Spleen (tissue), 11 donors: ENCODE data around the gene NDUFS2. TPM values are rescaled to one million over a fixed set of nuclear protein-coding genes. Genes with fewer than 3 reads are reported as not detected.
"Not testable (repeated sequence)": the region's sequence is repeated elsewhere in the genome, so short reads cannot be mapped to it uniquely, and the experiment has no call there.

ENCODE experiments used
- DNase-seq: peaks from one replicate; pipeline ENCODE4 v3.0.0-alpha.2; 2020
- H3K27ac ChIP-seq, 8 donors: fragments of 200-600 bp; sonication (generic) in 7 of 8; 1 replicate in 4 of 8; 2 replicates in 4 of 8; pipeline versions ENCODE4 v1.5.0 to v1.8.0; 2016 to 2021; ENCODE audit warnings: inconsistent platforms in 4 of 8, mild to moderate bottlenecking in 4 of 8, moderate library complexity in 1 of 8
- H3K27me3 ChIP-seq, 7 donors: fragments of 200-600 bp; sonication (generic) in 6 of 7; replicated peaks in 1 of 7; 1 replicate in 4 of 7; 2 replicates in 3 of 7; pipeline versions ENCODE4 v1.5.0 to v1.8.0; 2016 to 2021; ENCODE audit warnings: inconsistent platforms in 3 of 7, mild to moderate bottlenecking in 1 of 7
- H3K36me3 ChIP-seq, 6 donors: fragments of 200-600 bp; sonication (generic) in 5 of 6; 1 replicate in 4 of 6; 2 replicates in 2 of 6; pipeline versions ENCODE4 v1.5.0 to v1.8.0; 2016 to 2021; ENCODE audit warnings: inconsistent platforms in 2 of 6
- H3K4me1 ChIP-seq, 6 donors: fragments of 200-600 bp; sonication (generic) in 5 of 6; 1 replicate in 3 of 6; 2 replicates in 3 of 6; pipeline versions ENCODE4 v1.5.0 to v1.8.0; 2016 to 2021; ENCODE audit warnings: inconsistent platforms in 3 of 6
- H3K4me3 ChIP-seq, 8 donors: fragments of 200-600 bp; sonication (generic) in 7 of 8; 1 replicate in 4 of 8; 2 replicates in 4 of 8; pipeline versions ENCODE4 v1.5.0 to v1.8.0; 2016 to 2021; ENCODE audit warnings: inconsistent platforms in 4 of 8, mild to moderate bottlenecking in 4 of 8, moderate library complexity in 2 of 8
- H3K9me3 ChIP-seq, 8 donors: fragments of 200-600 bp; sonication (generic) in 7 of 8; 1 replicate in 4 of 8; 2 replicates in 4 of 8; pipeline versions ENCODE4 v1.5.0 to v1.8.0; 2016 to 2021; ENCODE audit warnings: inconsistent platforms in 4 of 8
- POLR2A ChIP-seq, 3 donors: fragments of 450-650 bp; IDR thresholded peaks; one replicate each; pipeline ENCODE4 v1.5.1; 2017; ENCODE audit warnings: antibody characterized with exemption in 3 of 3, mild to moderate bottlenecking in 1 of 3
- POLR2AphosphoS5 ChIP-seq, 3 donors: sonication (generic); formaldehyde crosslinking; IDR thresholded peaks; one replicate each; pipeline ENCODE4 v1.5.1; 2017; ENCODE audit warnings: antibody characterized with exemption in 3 of 3
- WGBS, 5 donors: extraction: QIAGEN DNeasy Blood & Tissue Kit in 3 of 5; methylation state at CpG; one replicate each; pipeline versions ENCODE4 v1.1.5 to v1.1.7; 2013 to 2018; 5-methylcytosine and 5-hydroxymethylcytosine counted together
- intact Hi-C: fragments of 100-400 bp; cut with DNase I; formaldehyde crosslinking; loops from one replicate; pipeline ENCODE4 v1.15.0; 2023; ENCODE audit warnings: low total_unique reads
- polyA plus RNA-seq, 3 donors: library from polyadenylated mRNA; stranded (reverse); fragments of 200-250 nt; gene quantifications; one replicate each; pipeline ENCODE4 v1.2.1, GENCODE V29; 2013
- total RNA-seq, 7 donors: library from RNA; depleted of rRNA in 3 of 7; stranded (reverse); fragments of >200 nt in 3 of 7; fragmentation: NEBNext Ultra II Directional in 4 of 7; extraction: Animal tissue kit (Norgen Biotek cat#: 25700) in 4 of 7; gene quantifications; one replicate each; pipeline versions ENCODE4 v1.1.0 to v1.2.1, GENCODE V29; 2016 to 2021
- TF ChIP-seq, protein P1 (sequence below), 11 experiments: fragments of 200-600 bp in 7 of 11; fragments of 450-650 bp in 4 of 11; sonication (generic) in 4 of 11; IDR thresholded peaks in 8 of 11; conservative IDR thresholded peaks in 3 of 11; 1 replicate in 7 of 11; 2 replicates in 4 of 11; pipeline versions ENCODE4 v1.4.0 to v1.8.0; 2016 to 2021; ENCODE audit warnings: antibody characterized with exemption in 11 of 11, inconsistent platforms in 4 of 11, mild to moderate bottlenecking in 1 of 11
- donor health status: healthy with polysubstance abuse.
- donor health status: DM: no; HTN: no; CAD: no; lungs with moderate emphysema.
- donor health status: DM: no; HTN: no; CAD: no.
- donor health status: Bipolar disorder and iron deficiency.
- donor health status: healthy.
- donor health status: DM: no; HTN: no; CAD: no.
- donor health status: DM: yes; HTN: yes; CAD: no.

NDUFS2 gene
- total and polyA plus RNA-seq, 10 donors, result 27.0 to 110 (median 83.6) TPM

DNA sequence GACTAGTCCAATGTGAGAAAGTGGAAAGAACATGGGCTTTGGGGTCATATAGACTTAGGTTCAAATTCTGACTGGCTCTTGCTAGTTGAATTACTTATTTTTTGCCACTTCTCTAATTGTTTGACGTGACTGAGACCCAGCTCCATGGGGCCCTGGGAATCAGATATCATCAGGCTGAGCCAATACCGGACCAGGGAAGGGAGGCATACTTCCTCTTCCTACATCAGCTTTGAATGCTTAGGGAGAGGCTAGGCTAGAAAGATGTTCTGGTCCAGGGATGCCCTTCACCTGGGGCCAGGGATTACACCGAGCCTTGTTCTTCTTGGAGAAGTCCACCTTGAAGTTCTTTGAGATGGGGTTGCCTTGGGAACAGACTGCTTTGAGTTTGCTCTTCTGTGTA is 39.5 kb downstream of the NDUFS2 start:
- TF ChIP-seq POLR2A (IDR thresholded peaks at IDR 0.05), result no peak
- no peak for TF ChIP-seq POLR2AphosphoS5 (IDR thresholded peaks at IDR 0.05)
- TF ChIP-seq, protein P1, sequence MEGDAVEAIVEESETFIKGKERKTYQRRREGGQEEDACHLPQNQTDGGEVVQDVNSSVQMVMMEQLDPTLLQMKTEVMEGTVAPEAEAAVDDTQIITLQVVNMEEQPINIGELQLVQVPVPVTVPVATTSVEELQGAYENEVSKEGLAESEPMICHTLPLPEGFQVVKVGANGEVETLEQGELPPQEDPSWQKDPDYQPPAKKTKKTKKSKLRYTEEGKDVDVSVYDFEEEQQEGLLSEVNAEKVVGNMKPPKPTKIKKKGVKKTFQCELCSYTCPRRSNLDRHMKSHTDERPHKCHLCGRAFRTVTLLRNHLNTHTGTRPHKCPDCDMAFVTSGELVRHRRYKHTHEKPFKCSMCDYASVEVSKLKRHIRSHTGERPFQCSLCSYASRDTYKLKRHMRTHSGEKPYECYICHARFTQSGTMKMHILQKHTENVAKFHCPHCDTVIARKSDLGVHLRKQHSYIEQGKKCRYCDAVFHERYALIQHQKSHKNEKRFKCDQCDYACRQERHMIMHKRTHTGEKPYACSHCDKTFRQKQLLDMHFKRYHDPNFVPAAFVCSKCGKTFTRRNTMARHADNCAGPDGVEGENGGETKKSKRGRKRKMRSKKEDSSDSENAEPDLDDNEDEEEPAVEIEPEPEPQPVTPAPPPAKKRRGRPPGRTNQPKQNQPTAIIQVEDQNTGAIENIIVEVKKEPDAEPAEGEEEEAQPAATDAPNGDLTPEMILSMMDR (IDR thresholded peaks at IDR 0.05 in 8 of 11, conservative IDR thresholded peaks at IDR 0.05 in 3 of 11), result no peak
- intact Hi-C loops, result no loop called here
- Histone ChIP-seq H3K27me3 (no peaks in the 10 kb centered on the region), H3K9me3 (no peaks in the 10 kb centered on the region), H3K4me3 (no peak overlapping the region), H3K27ac (no peak overlapping the region), H3K36me3 (no peaks in the 10 kb centered on the region), H3K4me1 (peaks cover 0 to 3% (median 0%) of the 10 kb centered on the region in 6 donors)
- no peak for DNase-seq
- 54 to 84% (median 67%) methylated on average over 3 of the region's 3 CpGs for WGBS, 5 donors

DNA sequence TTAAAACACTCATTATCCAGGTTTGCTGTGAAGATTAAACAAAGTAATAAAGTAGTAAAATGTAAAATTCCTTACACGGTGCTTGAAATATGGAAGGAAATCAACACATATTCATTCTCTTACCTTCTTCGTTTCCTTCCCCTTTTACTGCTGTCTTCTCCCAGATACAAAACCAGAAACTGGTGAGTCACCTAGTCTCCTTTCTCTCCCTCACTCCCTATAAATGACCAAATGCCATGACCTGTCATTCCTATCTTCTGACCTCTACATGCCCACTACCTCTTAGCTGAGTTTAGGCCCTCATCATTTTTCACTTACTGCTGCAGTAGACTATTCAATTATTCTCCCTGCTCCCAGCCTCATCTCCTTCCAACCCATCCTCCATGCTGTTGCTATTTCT is 40.1 kb downstream of the NDUFS2 start:
- H3K4me1 ChIP-seq, result peaks cover 0 to 3% (median 0%) of the 10 kb centered on the region in 6 donors
- H3K4me3 ChIP-seq, result no peak overlapping the region
- intact Hi-C loops, result no loop called here
- H3K27me3 ChIP-seq, result no peaks in the 10 kb centered on the region
- TF ChIP-seq POLR2A (IDR thresholded peaks at IDR 0.05) (no peak), POLR2AphosphoS5 (IDR thresholded peaks at IDR 0.05) (no peak)
- TF ChIP-seq, protein P1 (IDR thresholded peaks at IDR 0.05 in 8 of 11, conservative IDR thresholded peaks at IDR 0.05 in 3 of 11), result no peak
- WGBS, 5 donors, result 28 to 48% (median 30%) methylated on average over 2 of the region's 2 CpGs
- H3K36me3 ChIP-seq, result no peaks in the 10 kb centered on the region
- DNase-seq, result no peak
- H3K27ac ChIP-seq, result no peak overlapping the region
- H3K9me3 ChIP-seq, result no peaks in the 10 kb centered on the region

DNA sequence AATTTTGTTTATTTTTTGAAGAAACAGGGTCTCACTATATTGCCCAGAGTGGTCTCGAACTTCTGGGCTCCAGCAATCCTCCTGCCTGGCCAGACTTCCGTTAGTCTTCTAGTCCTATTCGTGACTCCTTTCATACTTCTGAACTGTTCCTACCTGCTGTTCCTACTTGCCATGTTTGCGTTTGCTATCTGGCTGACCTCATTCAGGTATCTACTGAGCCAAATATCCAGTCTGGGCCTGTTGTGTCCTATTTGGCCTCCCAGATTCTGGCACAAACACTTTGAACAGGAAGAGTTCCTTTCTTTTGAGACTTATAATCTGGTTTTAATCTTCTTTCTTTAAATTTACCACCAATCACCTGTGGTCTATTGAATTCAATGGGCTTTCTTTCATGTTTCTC is 42.7 kb downstream of the NDUFS2 start:
- Histone ChIP-seq H3K9me3 (peaks cover 0 to under 1% (median 0%) of the 10 kb centered on the region in 8 donors), H3K36me3 (no peaks in the 10 kb centered on the region), H3K27ac (no peak overlapping the region), H3K4me1 (peaks cover 0 to 3% (median 0%) of the 10 kb centered on the region in 6 donors), H3K4me3 (no peak overlapping the region), H3K27me3 (no peaks in the 10 kb centered on the region)
- intact Hi-C loops, result no loop called here
- DNase-seq, result no peak
- TF ChIP-seq, protein P1 (IDR thresholded peaks at IDR 0.05 in 8 of 11, conservative IDR thresholded peaks at IDR 0.05 in 3 of 11), result no peak
- TF ChIP-seq POLR2AphosphoS5 (IDR thresholded peaks at IDR 0.05), result no peak
- WGBS, 5 donors, result 85 to 96% (median 93%) methylated on average over 4 of the region's 4 CpGs

DNA sequence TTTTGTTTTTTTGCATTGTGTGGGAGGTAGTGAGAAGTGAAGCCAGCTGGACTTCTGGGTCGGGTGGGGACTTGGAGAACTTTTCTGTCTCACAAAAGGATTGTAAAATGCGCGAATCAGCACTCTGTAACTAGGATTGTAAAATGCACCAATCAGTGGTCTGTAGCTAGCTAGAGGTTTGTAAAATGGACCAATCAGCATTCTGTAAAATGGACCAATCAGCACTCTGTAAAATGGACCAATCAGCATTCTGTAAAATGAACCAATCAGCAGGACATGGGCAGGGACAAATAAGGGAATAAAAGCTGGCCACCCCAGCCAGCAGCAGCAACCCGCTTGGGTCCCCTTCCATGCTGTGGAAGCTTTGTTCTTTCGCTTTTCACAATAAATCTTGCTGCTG is 47.9 kb downstream of the NDUFS2 start:
- H3K27me3 ChIP-seq, DNase-seq, H3K4me3 ChIP-seq, H3K36me3 ChIP-seq, H3K4me1 ChIP-seq, intact Hi-C loops, H3K9me3 ChIP-seq: not testable (repeated sequence)
- H3K27ac ChIP-seq, result peak overlapping the region in 2 of 8 donors; percentile 15 to 21
- WGBS, 5 donors, result 79 to 88% (median 83%) methylated on average over 5 of the region's 5 CpGs

DNA sequence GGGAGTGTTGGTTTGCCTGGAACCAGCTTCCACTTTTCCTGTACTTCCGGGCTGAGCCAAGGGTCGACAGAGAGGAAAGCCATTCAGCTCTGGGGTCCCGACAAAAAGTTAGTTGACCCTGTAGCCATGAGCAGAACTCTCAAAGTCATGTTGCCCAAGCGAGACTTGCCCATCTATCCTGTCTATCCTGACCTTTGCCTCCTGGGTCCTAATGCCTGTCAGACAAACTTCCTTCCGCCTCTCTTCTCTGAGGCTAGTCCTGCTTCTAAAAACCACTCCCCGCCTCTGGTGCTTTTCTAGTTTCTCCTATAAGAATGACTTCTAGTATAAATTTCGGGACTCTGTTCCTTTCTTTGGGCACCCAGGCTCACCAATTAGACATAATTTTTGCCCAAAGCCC is 48.7 kb downstream of the NDUFS2 start:
- no peaks in the 10 kb centered on the region for H3K27me3 ChIP-seq
- H3K4me3 ChIP-seq, result no peak overlapping the region
- no peaks in the 10 kb centered on the region for H3K4me1 ChIP-seq
- no peaks in the 10 kb centered on the region for H3K36me3 ChIP-seq
- no peak for DNase-seq
- 65 to 81% (median 70%) methylated on average over 7 of the region's 7 CpGs for WGBS, 5 donors
- TF ChIP-seq, protein P1 (IDR thresholded peaks at IDR 0.05 in 8 of 11, conservative IDR thresholded peaks at IDR 0.05 in 3 of 11), result no peak
- no peak for TF ChIP-seq POLR2AphosphoS5 (IDR thresholded peaks at IDR 0.05)
- TF ChIP-seq POLR2A (IDR thresholded peaks at IDR 0.05), result no peak
- intact Hi-C loops, result no loop called here
- H3K27ac ChIP-seq, result no peak overlapping the region
- H3K9me3 ChIP-seq, result peaks cover 0 to 8% (median 3%) of the 10 kb centered on the region in 8 donors
